Measurements from ENCODE around the gene SIRPG. TPM values are rescaled to one million over a fixed set of nuclear protein-coding genes. Genes with fewer than 3 reads are reported as not detected.

The SIRPG gene
- total RNA-seq, 4 donors from 2014 or later = not detected

- Histone ChIP-seq H3K27me3 (no peaks in the 10 kb centered on the region), H3K4me1 (no peaks in the 10 kb centered on the region), H3K36me3 (no peaks in the 10 kb centered on the region), H3K9me3 (no peaks in the 10 kb centered on the region), H3K4me3 (replicated peaks in 1 of 3) (no peak overlapping the region), H3K27ac (no peak overlapping the region)
- DNase-seq = no peak
- intact Hi-C loops (cut with DNase I) = no loop called here
- 74 to 76% methylated on average over 1 of the region's 1 CpG for WGBS, 2 donors
- TF ChIP-seq CTCF (IDR thresholded peaks at IDR 0.05) (no peak), POLR2A (IDR thresholded peaks at IDR 0.05) (no peak)
These were observed 43.4 kb upstream of the SIRPG start for GRCh38 chr20:1700990-1701389.

- no peak overlapping the region for H3K4me3 ChIP-seq (replicated peaks in 1 of 3)
These were observed 40.0 kb upstream of the SIRPG start for GRCh38 chr20:1697592-1697991.

GRCh38 chr20:1696521-1697209, 39.1 kb upstream of the SIRPG start:
- DNase-seq = no peak
- Histone ChIP-seq H3K36me3 (no peaks in the 10 kb centered on the region), H3K9me3 (no peaks in the 10 kb centered on the region), H3K27ac (no peak overlapping the region), H3K4me1 (no peaks in the 10 kb centered on the region), H3K4me3 (replicated peaks in 1 of 3) (no peak overlapping the region), H3K27me3 (no peaks in the 10 kb centered on the region)
- WGBS, 2 donors = 77 to 78% methylated on average over 7 of the region's 7 CpGs
- intact Hi-C loops (cut with DNase I) = no loop called here
- no peak for TF ChIP-seq CTCF (IDR thresholded peaks at IDR 0.05)
- no peak for TF ChIP-seq POLR2A (IDR thresholded peaks at IDR 0.05)

More at GRCh38 chr20:1697592-1697991, 40.0 kb upstream of the SIRPG start:
- Histone ChIP-seq H3K27ac (no peak overlapping the region), H3K9me3 (no peaks in the 10 kb centered on the region), H3K36me3 (no peaks in the 10 kb centered on the region), H3K4me1 (no peaks in the 10 kb centered on the region), H3K27me3 (no peaks in the 10 kb centered on the region)
- 51 to 85% methylated on average over 2 of the region's 2 CpGs for WGBS, 2 donors
- no peak for DNase-seq
- intact Hi-C loops (cut with DNase I) = no loop called here
- TF ChIP-seq CTCF (IDR thresholded peaks at IDR 0.05) = no peak
- TF ChIP-seq POLR2A (IDR thresholded peaks at IDR 0.05) = no peak

DNA sequence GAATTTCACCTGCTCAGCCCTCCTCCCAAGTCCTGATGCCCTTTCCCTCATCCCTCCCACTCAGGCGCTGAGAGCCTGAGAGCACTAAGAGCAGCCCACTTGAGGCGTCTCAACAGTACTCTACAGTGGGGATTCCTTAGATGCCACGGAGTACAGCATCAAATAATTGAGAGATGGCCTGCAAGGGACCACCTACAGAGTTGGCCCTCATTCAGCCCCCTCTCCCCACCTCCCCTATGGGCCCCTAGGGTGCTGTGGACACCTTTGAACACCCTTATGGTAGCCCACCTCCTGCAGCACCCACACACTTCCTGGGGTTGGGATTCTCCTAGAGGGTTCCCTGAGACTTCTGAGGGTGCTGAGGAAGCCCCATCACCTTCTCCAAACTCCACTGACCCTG, 37.1 kb upstream of the SIRPG start:
- Histone ChIP-seq H3K9me3 (no peaks in the 10 kb centered on the region), H3K27ac (no peak overlapping the region), H3K4me1 (no peaks in the 10 kb centered on the region), H3K27me3 (no peaks in the 10 kb centered on the region), H3K36me3 (no peaks in the 10 kb centered on the region), H3K4me3 (replicated peaks in 1 of 3) (no peak overlapping the region)
- no peak for TF ChIP-seq POLR2A (IDR thresholded peaks at IDR 0.05)
- no peak for TF ChIP-seq CTCF (IDR thresholded peaks at IDR 0.05)
- intact Hi-C loops (cut with DNase I) = no loop called here
- 37 to 41% methylated on average over 3 of the region's 3 CpGs for WGBS, 2 donors
- DNase-seq = no peak

DNA sequence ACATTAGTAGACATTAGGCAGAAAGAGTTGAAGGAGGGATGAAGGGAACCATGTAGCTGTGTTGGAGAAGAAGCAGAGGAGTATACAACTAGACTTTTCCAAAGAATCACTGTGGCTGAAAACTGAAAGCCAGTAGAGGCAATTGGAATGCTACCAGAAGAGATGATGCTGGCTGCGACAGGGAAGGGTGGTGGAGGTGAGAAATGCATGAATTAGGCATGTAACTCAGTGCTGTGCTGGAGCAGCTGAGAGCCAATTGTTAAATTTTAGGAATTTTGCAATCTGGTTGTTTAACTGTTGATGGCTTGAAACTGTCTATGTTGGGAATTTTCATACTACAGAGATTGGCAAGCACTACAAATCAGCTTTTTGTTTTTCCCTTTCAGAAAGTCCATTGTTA, 35.8 kb upstream of the SIRPG start:
- Histone ChIP-seq H3K4me3 (replicated peaks in 1 of 3) (no peak overlapping the region), H3K27me3 (no peaks in the 10 kb centered on the region), H3K4me1 (no peaks in the 10 kb centered on the region), H3K36me3 (no peaks in the 10 kb centered on the region), H3K27ac (no peak overlapping the region), H3K9me3 (no peaks in the 10 kb centered on the region)
- no peak for DNase-seq
- TF ChIP-seq CTCF (IDR thresholded peaks at IDR 0.05) (no peak), POLR2A (IDR thresholded peaks at IDR 0.05) (no peak)
- intact Hi-C loops (cut with DNase I) = no loop called here
- 51 to 59% methylated on average over 1 of the region's 1 CpG for WGBS, 2 donors

Data from thyroid gland (tissue), 4 donors.